Left ventricle myocardium superior (tissue), 1 donor: ENCODE measurements around the gene MED31. TPM values are rescaled to one million over a fixed set of nuclear protein-coding genes. Genes with fewer than 3 reads are reported as not detected.

ENCODE experiments used
- microRNA-seq: library from miRNA; unstranded; fragments of <30 nt; microRNA quantifications from one replicate; pipeline ENCODE4 v1.2.0, GENCODE V29; 2020; ENCODE audit warnings: borderline number of aligned reads
- total RNA-seq: library from RNA; stranded (reverse); fragmentation: NEBNext Ultra II Directional; extraction: Animal tissue kit (Norgen Biotek cat#: 25700); gene quantifications from one replicate; pipeline ENCODE4 v1.2.1, GENCODE V29; 2021
- donor health status: DM: no; HTN: yes; CAD: no; lungs with severe emphysema.

The MED31 gene
- total RNA-seq, 1 donor from 2014 or later, result 14.3 TPM

Small RNA genes within 50 kb of the gene (microRNA-seq; reads per million reads assigned to microRNA genes)
- gene MIR4520-1 (not detected), gene MIR4520-2 (not detected)

Other genes with a start within 250 kb of the MED31 start
- gene AIPL1, start 216.5 kb downstream of the MED31 start, total RNA-seq, result not detected
- not detected for gene PIMREG, start 207.2 kb downstream of the MED31 start, total RNA-seq
- gene PITPNM3, start 95.0 kb downstream of the MED31 start, total RNA-seq, result 0.59 TPM
- gene KIAA0753, start 10.9 kb downstream of the MED31 start, total RNA-seq, result 4.5 TPM
- 47.2 TPM for gene TXNDC17, start 10.5 kb downstream of the MED31 start, total RNA-seq
- gene C17orf100, start 157 bp upstream of the MED31 start, total RNA-seq, result 0.47 TPM
- gene SLC13A5, start 61.8 kb upstream of the MED31 start, total RNA-seq, result not detected
- gene XAF1, start 104.4 kb upstream of the MED31 start, total RNA-seq, result 18.7 TPM
- not detected for gene FBXO39, start 124.6 kb upstream of the MED31 start, total RNA-seq
- gene TEKT1, start 180.1 kb upstream of the MED31 start, total RNA-seq, result not detected